GM18519 (cell line): Measurements from ENCODE around the gene LPCAT1.
"Not testable (repeated sequence)": the region's sequence is repeated elsewhere in the genome, so short reads cannot be mapped to it uniquely, and the experiment has no call there.

ENCODE experiments used
- ATAC-seq: cut with Tn5 transposase; IDR thresholded peaks from one replicate; pipeline ENCODE4 v1.9.1; 2021; ENCODE audit warnings: mild to moderate bottlenecking, moderate library complexity; ENCODE audit not compliant: unreplicated experiment, low FRiP score

Gene LPCAT1

DNA sequence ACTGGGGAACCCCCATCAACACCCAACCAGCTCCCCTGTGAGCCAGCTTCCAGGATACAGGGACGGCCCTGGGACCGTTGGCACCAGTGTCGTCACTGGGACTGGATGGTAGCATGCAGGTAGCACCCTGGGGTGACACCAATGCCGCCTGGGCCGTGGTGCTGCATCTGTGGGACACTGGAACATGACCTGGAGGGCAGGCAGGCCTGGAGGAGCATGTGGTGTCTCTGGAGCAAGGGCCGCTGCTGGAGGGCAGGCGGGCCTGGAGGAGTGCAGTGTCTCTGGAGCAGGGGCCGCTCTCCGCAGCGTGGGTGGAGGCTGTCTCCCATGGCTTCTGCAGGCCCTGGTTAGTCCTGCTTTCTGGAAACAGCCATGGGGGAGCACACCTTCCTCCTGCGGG is 13.1 kb downstream of the LPCAT1 start:
- no peak for ATAC-seq

DNA sequence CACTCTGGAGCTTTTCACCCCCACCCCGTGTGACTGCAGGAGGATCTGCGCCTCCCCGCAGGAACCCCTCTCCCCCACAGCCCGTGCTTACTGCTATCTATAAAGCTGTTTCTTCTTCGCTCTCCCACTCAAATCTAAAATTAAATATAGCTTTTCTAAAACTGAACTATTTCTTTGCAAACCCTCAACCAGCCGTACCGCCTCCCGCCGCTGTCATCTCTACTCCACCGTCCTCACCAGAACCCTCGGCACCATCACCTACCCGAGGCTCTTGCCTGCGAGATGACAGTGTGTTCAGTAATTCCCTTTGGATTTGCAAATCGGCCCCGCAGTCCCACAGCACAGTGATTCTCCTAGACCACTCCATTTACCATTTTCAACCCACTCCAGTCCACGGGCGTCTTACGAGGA is 13.6 kb downstream of the LPCAT1 start:
- ATAC-seq: no peak

DNA sequence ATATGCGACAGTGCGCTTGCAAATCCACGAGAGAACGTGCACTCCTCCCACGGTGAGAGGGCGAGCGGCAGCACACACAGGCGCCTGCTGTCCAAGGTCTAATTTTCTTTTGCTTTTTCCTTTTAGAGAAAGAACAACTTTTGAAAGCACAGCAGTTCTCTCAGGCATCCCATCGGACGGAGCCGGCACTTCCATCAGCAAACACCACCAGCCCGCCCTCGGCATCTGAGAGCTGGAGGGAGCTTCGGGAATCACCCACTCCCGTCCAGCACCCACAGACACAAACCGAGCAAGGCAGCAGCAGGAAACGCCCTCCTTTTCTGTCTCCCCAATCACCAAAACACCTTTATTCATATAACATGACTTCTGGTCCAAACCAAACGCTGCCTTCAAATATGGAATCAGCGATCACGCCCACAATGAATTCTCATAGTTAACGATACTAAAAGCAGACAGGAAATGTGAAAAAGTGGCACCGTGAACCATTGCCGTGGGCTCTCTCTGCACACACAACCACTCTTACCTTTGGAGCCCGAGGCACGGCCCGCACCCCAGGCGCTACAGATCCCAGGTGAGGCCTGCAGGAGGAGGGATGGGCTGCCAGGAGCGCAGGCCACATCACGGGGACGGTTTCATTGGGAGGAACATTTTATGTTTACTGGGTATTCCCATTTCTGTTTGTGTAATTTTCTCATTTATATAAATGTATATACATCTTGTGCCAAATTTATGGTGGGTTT is 14.2 kb downstream of the LPCAT1 start:
- no peak for ATAC-seq

DNA sequence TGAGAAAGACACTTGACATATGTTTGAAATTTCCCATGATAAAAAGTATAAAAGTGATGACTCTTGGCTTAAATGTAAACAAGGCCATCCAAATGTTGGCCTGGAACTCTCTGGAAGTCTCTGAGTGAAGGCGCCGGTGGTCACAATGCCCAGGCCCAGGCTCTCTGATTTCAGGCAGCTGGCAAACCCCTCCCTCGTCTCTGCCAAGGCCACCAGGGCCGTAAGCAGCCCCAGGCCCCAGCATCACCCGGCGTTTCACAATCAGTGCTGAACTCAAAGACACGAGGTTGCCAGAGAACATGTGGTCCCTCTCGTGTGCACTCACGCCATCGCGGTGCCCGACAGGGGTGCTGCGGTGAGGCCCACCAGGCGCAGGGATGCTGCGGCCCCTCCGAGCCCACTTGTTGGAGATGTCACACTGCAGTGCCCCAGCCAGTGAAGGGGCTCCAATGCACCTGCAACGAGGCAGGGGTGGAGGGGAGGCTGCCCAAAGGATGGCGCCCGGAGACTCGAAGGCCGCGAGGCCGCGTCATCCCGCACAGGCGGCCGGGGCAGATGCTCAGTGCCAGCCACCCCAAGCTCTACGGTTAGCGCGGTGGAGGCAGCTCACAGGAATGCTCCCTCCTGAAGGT is 15.0 kb downstream of the LPCAT1 start:
- no peak for ATAC-seq

DNA sequence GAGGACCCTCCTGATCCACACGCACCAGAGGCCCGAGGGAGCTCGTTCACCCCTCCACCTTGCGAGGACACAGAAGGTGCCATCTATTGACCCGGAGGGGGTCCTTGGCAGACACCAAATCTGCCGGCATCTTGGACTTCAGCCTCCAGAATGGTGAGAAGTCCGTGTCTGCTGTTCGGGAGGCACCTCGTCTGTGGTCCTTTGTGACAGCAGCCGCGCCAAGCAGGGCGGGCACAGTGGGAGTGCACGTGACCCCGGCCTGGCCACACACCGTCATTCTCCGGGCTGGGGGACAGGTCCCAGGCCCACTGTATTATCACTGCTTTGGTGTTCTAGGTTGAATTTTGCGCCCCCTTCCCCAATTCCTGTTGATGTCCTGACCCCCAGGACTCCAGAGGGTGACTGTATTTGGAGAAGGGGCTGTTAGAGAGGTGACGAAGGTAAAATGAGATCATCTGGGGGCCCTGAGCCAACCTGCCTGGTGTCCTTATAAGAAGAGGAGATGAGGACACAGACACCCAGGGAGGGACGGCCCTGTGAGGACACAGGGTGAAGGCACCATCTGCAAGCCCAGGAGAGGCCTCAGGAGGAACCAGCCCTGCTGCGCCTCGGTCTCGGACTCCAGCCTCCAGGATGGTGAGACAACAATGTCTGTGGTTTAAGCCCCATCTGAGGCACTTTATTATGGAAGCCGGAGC is 15.7 kb downstream of the LPCAT1 start:
- ATAC-seq: no peak

DNA sequence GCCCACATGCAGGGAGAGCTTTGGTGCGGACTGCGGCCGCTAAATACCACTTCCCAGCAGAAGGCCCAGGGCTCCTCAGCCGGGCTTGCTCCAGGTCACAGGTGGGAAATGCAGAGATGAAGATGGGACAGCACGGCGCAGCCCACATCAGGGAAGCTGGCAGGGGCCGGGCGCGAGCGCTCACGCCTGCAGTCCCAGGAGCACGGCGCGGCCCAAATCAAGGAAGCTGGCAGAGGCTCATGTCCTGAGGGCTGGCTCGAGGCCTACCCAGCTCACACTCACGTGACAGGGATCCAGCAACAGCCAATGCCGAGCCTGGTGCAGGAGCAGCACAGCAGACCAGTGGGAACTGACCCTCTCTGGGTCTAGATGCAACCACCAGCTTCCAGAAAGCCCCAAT is 16.3 kb downstream of the LPCAT1 start:
- no peak for ATAC-seq

DNA sequence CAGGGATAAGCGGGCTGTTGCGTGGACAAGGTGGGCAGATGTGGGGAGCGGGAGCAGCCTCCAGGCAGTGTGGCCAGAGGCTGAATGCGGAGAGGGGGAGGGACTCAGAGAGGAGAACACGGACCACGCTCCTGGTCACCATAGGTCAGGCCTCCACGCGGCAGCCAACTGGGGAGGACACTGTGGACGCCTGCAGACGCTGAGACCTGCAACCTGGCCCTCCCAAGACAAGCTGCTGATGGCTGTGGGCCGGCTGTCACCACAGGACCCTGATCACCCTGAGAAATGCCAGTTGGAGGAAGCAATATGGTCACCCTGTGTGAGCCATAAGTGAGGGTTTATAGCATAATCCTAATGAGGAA is 16.8 kb downstream of the LPCAT1 start:
- ATAC-seq: no peak

DNA sequence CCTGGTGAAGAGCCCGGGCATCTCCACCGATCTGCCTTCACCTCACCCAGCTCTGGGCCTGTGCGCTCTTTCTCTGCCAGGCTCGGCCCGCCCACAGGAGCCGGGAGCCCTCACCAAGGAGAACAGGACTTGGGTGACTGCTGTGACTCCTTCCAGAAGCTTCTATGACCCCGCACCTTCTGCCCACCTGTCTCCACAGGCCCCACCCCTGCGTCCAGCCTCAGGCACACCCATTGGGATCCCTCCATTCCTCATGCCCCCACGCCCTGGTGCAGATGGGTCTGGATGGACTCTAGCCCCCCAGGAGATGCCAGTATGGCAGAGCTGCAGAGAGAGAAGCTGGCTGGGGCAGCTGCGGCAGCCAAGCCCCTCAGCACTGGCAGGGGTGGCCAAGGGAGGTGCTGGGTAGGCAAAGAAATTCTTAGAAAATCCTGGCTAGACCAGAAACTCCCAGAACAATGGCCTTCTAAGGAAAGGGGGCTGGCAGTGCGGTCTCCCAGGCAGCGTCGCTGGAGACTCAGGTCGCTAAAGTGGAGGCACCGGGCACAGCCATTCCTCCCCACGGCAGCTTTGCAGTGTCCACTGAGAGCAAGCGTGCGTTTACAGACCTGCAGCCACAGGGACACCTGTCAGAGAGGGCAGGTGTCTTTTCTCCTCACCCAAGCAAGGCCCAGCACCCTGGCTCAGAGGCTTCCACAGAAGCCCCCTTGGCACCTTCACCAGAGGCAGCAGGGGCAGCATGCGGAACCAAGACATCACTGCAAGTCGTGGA is 17.3 kb downstream of the LPCAT1 start:
- ATAC-seq: no peak

DNA sequence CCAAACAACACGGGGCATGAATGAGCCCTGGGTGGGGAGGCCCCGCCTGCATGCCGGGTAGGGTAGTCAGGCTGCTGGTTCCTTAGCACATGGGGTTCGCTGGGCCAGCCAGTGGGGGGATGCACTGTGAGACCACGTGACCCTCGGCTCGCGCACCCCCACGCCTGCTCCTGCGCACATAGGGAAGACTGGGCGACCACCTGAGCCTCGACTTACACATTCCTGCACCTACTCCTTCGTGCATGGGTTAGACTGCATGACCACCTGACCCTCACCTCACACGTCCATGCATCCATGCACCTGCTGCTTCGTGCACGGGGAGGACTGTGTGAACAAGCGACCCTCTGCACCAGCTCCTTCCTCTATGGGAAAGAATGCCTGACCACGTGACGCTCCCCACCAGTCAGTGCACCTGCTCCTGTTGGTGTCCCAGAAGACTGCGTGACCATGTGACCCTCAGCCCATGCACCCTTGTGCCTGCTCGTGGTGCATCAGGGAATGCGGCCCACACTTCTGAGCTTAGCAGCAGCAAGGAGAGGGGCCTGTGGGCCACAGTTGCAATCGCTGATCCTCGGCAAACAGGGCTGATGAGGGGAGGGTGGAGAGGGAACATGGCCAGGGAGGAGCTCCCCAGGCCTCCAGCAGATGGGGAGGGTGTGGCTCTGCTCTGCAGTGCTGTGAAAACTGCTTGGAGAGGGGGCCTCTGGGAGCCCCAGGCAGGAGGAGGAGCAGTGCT is 18.1 kb downstream of the LPCAT1 start:
- no peak for ATAC-seq

DNA sequence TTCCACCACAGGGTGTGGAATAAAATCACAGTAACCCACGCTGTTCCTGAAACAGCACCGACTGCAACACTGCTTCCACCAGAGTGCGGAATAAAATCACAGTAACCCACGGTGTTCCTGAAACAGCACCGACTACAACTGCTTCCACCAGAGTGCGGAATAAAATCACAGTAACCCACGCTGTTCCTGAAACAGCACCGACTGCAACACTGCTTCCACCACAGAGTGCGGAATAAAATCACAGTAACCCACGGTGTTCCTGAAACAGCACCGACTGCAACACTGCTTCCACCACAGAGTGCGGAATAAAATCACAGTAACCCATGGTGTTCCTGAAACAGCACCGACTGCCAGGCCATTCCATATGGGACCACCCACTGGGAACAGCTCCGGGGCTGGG is 18.7 kb downstream of the LPCAT1 start:
- ATAC-seq: not testable (repeated sequence)

DNA sequence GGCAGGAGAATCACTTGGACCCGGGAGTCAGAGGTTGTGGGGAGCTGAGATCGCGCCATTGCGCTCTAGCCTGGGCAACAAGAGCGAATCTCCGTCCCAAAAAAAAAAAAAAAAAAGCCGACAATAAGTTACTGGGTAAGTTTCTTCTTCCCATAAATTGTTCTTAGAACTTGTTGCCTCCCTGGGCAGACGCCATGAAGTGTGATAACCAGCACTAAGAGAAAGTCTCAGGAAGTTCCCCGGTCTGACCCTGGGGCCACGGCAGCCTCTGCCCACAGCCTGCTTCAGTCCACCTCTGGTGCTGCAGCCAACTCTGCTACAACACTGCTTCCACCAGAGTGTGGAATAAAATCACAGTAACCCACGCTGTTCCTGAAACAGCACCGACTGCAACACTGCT is 19.1 kb downstream of the LPCAT1 start:
- ATAC-seq: no peak

DNA sequence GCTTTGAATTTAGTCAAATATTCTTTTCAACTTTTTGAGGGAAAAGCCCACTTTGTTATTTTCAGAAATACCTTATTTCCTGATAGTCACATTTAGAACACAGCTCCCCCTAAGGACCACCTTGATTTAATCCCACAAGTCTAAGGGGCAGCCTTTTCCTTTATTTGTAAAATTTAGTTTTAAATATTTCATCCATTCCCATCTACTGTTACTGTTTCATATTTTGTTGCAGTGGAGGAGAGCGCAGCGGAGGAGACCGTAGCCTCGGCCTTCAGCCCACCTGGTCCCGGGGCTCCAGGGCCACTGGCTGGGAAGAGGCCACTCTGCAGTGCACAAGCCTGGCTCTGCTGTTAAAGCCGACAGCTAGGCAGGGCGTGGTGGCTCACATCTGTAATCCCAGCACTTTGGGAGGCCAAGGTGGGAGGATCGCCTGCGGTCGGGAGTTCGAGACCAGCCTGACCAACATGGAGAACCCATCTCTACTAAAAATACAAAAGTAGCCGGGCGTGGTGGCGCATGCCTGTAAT is 19.6 kb downstream of the LPCAT1 start:
- no peak for ATAC-seq

DNA sequence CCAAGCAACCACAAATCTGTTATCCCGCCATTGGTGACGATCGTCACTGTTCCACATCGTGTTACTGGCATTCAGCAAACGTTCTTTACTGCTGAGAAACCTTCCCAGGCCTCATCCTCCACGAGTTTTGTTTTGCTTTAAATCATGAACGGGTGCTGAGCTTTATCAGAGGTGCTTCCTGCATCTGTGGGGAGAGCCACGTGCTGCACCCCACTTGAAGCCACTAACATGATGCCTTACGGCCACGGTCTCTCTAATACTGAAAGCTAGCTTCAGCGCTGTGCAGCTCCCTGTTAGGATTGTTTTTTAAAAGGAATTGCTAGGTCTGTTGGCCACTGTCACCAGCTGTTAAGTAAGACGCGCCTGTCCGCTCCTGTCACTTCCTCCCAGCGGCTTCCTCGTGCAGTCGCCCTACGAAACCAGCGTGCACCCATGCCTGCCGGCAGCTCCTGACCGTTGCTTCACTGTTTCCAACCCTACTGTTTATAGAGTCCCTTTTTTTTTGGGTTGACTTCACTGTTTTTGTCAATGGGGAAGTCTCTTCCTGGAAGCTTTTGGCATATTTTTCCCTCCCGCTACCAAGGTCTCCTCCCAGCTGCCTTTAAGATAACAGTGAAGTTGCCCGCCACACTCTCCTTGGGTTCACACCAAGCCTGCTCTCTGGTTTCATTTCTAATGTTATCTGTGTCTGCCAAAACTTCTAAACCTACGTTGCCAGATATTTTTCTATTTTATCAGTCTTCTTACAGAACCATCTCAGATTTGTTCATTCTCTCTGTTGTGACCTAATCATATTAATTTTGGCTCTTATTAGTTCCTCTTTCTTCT is 20.3 kb downstream of the LPCAT1 start:
- no peak for ATAC-seq

DNA sequence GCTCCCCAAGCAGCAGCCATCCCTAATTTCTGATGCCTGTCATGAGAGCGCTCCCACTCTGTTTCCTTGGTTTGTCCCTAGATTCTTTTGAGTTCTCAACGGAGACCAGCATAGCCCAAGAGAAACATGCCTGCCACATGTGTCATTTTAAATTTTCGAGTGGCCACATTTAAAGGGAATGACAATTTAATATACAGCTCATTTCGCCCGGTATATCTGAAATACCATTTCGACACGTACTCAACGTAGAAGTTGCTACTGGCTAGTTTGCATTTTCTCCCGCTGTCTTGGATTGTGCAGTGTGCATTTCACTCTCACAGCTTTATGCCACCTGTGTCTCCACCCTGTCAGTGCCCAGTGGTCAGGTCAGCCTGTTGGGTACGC is 21.0 kb downstream of the LPCAT1 start:
- ATAC-seq: no peak

DNA sequence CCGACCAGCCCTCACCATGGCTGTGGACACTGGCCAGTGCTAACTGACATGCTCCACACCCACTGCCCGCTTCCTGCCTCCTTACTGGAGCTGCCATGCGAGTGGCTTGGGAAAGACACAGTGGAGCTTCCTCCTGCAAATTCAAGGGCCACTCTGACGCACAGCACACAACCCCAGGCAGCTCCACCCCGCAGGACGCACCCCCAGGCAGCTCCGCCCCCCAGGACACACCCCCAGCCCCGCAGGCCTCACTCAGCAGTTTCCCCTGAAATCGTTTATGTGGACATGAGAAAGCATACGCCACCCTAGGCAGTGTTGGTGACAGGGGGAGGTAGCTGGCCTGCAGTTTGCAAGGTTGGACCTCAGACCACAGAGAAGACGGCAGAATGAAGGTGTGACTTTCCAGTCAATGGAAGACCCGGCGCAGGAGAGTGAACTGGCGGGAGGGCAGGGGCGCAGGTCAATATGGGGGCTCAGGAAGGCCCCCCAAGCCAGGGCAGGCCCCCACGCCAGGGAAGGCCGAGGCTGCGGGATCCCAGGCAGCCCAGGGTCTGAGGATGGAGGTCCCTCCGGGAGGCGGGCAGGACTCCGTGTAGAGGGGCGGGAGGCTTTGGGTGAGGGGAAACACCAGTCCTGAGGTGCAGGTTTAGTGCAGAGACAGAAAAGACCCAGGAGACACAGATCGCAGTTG is 21.6 kb downstream of the LPCAT1 start:
- no peak for ATAC-seq

DNA sequence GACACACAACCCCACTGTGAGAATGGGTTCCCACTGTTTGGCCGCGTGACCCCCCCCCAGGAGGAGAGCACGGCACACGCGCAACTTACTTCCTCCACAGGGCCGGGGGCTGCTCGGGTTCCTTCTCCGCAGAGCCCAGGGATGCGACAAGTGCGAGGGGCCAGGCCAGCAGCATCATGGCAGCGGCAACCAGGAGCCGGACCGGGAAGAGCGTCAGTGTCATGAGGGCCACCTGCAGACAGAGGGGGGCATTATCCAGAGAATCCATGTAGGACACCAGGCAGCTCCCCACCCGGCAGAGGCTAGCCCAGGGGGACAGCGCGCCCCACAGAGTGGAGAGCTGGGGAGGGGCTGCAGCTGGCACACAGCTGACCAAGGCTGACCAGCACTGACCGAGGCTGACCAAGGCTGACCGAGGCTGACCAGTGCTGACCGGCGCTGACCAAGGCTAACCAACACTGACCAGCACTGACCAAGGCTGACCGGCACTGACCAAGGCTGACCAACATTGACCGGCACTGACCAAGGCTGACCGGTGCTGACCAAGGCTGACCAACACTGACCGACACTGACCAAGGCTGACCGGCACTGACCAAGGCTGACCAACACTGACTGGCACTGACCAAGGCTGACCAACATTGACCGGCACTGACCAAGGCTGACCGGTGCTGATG is 22.3 kb downstream of the LPCAT1 start:
- ATAC-seq: no peak

DNA sequence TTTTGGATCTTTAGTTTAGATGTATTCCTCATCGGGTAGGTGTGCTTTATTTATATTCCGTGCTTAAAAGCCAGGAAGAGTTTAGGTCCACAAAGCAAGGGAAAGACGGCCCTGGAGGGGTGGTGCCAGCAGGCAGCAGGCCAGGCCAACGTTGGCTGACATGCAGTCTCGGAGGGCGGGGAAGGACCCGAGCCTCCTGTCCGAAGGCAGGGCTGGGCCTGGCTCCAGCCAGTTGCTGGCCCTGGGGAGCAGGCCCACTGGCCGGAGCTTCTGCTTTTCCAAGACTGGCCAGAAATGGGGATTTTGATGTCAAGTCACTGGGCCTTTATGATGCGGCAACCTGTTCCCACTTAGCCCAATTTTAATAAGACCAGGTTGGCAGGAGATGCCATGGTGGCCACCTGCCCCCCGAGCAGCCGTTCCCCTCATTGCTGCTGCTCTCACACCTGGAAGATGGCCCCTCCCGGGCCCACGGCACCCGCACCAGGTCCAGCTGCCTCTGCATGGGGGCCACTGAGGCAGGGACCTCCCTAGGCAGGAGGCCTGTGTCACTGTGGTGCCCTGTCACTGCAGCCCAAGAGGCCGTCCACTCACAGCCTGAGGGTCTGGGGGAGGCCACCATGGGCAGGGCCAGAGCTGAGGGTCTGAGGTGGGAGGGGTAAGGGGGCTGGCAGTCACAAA is 23.2 kb downstream of the LPCAT1 start:
- no peak for ATAC-seq

DNA sequence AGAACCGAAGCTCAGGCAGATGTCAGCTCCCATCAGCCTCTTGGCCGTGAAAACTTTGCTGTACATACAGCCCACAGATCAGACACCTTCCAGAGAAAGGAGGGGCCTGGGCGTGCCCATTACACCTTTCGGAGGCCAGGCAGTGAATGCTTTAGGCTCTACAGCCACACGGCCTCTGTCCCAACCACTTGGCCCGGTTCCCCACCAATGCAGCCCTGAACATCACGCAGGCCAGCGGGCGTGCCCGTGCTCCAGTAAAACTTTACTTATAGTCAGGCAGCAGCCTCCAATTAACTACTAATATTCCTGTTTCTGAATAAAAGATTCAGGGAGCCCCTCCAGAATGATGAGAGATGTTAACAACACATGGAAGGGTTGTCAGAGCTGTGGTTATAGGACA is 23.9 kb downstream of the LPCAT1 start:
- ATAC-seq: no peak
